ENCODE measurements around the gene SNX15.

DNA sequence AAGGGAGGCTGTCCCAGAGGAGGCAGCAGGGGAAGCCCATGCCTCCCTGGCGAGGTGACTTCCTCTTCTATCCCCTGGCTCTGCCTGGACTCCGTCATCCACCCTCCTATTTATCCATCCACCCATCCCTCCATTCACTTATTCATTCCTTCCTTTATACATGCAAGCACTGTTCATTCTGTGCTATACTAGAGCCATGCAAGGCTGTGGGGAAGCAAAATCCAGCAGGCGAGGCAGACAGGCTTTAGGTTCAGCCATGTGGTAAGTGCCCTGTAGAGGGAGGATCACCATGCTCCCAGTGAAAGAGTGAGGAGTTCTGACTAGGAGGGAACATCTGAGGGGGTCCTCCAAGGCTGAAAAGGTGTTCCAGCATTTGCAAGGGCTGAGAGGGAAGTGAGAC lies 32.3 kb downstream of the SNX15 start:
- TF ChIP-seq, protein P1, sequence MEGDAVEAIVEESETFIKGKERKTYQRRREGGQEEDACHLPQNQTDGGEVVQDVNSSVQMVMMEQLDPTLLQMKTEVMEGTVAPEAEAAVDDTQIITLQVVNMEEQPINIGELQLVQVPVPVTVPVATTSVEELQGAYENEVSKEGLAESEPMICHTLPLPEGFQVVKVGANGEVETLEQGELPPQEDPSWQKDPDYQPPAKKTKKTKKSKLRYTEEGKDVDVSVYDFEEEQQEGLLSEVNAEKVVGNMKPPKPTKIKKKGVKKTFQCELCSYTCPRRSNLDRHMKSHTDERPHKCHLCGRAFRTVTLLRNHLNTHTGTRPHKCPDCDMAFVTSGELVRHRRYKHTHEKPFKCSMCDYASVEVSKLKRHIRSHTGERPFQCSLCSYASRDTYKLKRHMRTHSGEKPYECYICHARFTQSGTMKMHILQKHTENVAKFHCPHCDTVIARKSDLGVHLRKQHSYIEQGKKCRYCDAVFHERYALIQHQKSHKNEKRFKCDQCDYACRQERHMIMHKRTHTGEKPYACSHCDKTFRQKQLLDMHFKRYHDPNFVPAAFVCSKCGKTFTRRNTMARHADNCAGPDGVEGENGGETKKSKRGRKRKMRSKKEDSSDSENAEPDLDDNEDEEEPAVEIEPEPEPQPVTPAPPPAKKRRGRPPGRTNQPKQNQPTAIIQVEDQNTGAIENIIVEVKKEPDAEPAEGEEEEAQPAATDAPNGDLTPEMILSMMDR (IDR thresholded peaks at IDR 0.05) = no peak
- no peak for TF ChIP-seq POLR2A (IDR thresholded peaks at IDR 0.05)
